DOHH2 (cell line): Measurements from ENCODE around the gene CRABP1.

Source experiments
- H3F3A ChIP-seq: fragments of 200-600 bp; sonication (generic), shearing (Covaris generic); 2 replicates; pipeline ENCODE4 v1.6.0; 2016; ENCODE audit warnings: antibody characterized with exemption, mild to moderate bottlenecking; ENCODE audit not compliant: control insufficient read depth, insufficient read depth
- H3K27ac ChIP-seq: fragments of 200-600 bp; sonication (generic); 2 replicates; pipeline ENCODE4 v1.5.1; 2014; ENCODE audit warnings: low read depth, mild to moderate bottlenecking, low read length, moderate library complexity
- H3K27me3 ChIP-seq: fragments of 200-600 bp; sonication (generic); 2 replicates; pipeline ENCODE4 v1.6.1; 2014; ENCODE audit warnings: mild to moderate bottlenecking, low read length, mixed read lengths; ENCODE audit not compliant: control insufficient read depth
- H3K36me3 ChIP-seq: fragments of 200-600 bp; sonication (generic); 2 replicates; pipeline ENCODE4 v1.6.1; 2014; ENCODE audit warnings: mild to moderate bottlenecking, low read length, moderate library complexity, mixed read lengths; ENCODE audit not compliant: control insufficient read depth
- H3K4me1 ChIP-seq: fragments of 200-600 bp; sonication (generic); 2 replicates; pipeline ENCODE4 v1.6.1; 2014; ENCODE audit warnings: mild to moderate bottlenecking, low read length, mixed read lengths; ENCODE audit not compliant: control insufficient read depth
- H3K4me2 ChIP-seq: fragments of 200-600 bp; sonication (generic); 2 replicates; pipeline ENCODE4 v1.6.0; 2014; ENCODE audit warnings: mild to moderate bottlenecking, low read length, moderate library complexity
- H3K4me3 ChIP-seq: fragments of 200-600 bp; sonication (generic); 2 replicates; pipeline ENCODE4 v1.5.1; 2014; ENCODE audit warnings: mild to moderate bottlenecking, low read length, mixed read lengths
- H3K79me2 ChIP-seq: fragments of 200-600 bp; sonication (generic); 2 replicates; pipeline ENCODE4 v1.6.1; 2014; ENCODE audit warnings: mild to moderate bottlenecking, low read length, mixed read lengths; ENCODE audit not compliant: control insufficient read depth
- H3K9me2 ChIP-seq: fragments of 200-600 bp; sonication (generic); replicated peaks from 2 replicates; pipeline ENCODE4 v1.6.1; 2014; ENCODE audit warnings: mild to moderate bottlenecking, low read length, mixed read lengths; ENCODE audit not compliant: control insufficient read depth
- H3K9me3 ChIP-seq: fragments of 200-600 bp; sonication (generic); 2 replicates; pipeline ENCODE4 v1.6.1; 2014; ENCODE audit warnings: antibody characterized with exemption, low read length, mixed read lengths; ENCODE audit not compliant: control insufficient read depth, insufficient read depth
- H4K20me1 ChIP-seq: fragments of 200-600 bp; sonication (generic); 2 replicates; pipeline ENCODE4 v1.6.0; 2014; ENCODE audit warnings: low read depth, mild to moderate bottlenecking, antibody characterized with exemption, low read length, moderate library complexity; ENCODE audit not compliant: control insufficient read depth, insufficient read depth
- EZH2phosphoT487 ChIP-seq: fragments of 200-600 bp; sonication (generic); IDR thresholded peaks from 2 replicates; pipeline ENCODE4 v1.6.1; 2017; ENCODE audit warnings: borderline replicate concordance, mild to moderate bottlenecking, antibody characterized with exemption, low read length, moderate library complexity, mixed read lengths
- TF ChIP-seq, protein P1 (sequence below): fragments of 200-600 bp; sonication (generic); IDR thresholded peaks from one replicate; pipeline ENCODE4 v1.5.1; 2014; ENCODE audit warnings: antibody characterized with exemption, mild to moderate bottlenecking, low read depth, low read length; ENCODE audit not compliant: poor library complexity, severe bottlenecking

CRABP1 gene

DNA sequence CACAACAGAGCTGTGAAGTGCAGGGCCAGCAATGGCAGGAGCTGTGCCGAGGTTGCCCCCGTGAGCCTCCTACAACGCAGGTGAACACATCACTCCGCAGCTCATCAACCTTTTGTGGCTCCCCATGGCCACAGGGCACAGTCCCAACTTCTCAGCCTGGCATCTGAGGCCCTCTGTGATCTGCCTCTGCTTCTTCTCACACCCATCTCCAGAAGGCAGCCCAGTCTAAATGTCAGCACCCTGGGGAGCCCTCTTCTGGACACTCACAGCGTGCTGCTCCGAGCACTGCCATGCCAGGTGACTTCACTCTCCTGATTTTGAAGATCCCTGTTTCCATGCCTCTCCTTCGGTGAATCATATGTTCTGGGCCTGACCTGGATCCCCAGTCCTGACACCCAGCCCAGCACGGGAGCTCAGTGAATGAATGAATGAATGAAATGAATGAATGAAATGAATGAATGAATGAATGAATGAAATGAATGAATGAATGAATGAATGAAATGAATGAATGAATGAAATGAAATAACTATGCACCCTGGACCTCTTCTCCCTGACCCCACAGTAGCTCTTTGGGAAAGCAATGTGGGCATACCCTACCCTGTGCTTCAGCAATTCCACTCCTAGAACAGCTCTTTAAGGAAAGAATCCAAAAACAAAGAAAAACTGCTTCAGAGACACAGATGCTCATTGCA is 22.9 kb upstream of the CRABP1 start:
- H3K36me3 ChIP-seq = no peaks in the 10 kb centered on the region
- H3F3A ChIP-seq = no peaks in the 10 kb centered on the region
- H3K27me3 ChIP-seq = no peaks in the 10 kb centered on the region
- H3K9me3 ChIP-seq = no peaks in the 10 kb centered on the region
- H3K27ac ChIP-seq = no peak overlapping the region
- no peaks in the 10 kb centered on the region for H3K9me2 ChIP-seq
- H3K4me3 ChIP-seq = no peak overlapping the region
- TF ChIP-seq EZH2phosphoT487 = no peak
- no peaks in the 10 kb centered on the region for H3K79me2 ChIP-seq
- H3K4me1 ChIP-seq = no peaks in the 10 kb centered on the region
- H4K20me1 ChIP-seq = no peaks in the 10 kb centered on the region
- no peak overlapping the region for H3K4me2 ChIP-seq

DNA sequence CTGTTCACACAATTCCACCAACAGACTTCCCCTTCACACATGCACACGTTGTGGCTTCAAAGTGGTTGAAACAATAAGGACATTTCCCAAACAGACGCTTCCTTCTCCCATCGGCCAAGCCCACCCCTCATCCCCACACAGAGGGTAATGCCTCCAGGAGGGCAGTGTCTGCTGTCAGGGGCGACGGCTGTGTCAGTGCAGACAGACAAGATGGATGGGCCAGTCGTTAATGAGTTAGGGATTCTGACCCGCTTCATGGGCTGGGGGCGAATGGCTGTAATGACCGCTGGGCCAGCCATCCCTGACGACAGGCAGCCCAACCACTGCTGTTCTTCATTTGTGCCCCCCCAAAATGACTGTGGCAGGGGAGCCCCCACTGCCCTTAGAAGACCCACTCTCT is 20.6 kb upstream of the CRABP1 start:
- Histone ChIP-seq H3K27me3 (no peaks in the 10 kb centered on the region; the same call in 1 of the 2 replicates), H4K20me1 (no peaks in the 10 kb centered on the region), H3K27ac (no peak overlapping the region), H3K79me2 (no peaks in the 10 kb centered on the region), H3K4me3 (no peak overlapping the region), H3K4me2 (no peak overlapping the region), H3K36me3 (no peaks in the 10 kb centered on the region), H3K4me1 (no peaks in the 10 kb centered on the region), H3K9me2 (no peaks in the 10 kb centered on the region), H3F3A (no peaks in the 10 kb centered on the region), H3K9me3 (no peaks in the 10 kb centered on the region)
- TF ChIP-seq, protein P1, sequence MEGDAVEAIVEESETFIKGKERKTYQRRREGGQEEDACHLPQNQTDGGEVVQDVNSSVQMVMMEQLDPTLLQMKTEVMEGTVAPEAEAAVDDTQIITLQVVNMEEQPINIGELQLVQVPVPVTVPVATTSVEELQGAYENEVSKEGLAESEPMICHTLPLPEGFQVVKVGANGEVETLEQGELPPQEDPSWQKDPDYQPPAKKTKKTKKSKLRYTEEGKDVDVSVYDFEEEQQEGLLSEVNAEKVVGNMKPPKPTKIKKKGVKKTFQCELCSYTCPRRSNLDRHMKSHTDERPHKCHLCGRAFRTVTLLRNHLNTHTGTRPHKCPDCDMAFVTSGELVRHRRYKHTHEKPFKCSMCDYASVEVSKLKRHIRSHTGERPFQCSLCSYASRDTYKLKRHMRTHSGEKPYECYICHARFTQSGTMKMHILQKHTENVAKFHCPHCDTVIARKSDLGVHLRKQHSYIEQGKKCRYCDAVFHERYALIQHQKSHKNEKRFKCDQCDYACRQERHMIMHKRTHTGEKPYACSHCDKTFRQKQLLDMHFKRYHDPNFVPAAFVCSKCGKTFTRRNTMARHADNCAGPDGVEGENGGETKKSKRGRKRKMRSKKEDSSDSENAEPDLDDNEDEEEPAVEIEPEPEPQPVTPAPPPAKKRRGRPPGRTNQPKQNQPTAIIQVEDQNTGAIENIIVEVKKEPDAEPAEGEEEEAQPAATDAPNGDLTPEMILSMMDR = no peak
- no peak for TF ChIP-seq EZH2phosphoT487

DNA sequence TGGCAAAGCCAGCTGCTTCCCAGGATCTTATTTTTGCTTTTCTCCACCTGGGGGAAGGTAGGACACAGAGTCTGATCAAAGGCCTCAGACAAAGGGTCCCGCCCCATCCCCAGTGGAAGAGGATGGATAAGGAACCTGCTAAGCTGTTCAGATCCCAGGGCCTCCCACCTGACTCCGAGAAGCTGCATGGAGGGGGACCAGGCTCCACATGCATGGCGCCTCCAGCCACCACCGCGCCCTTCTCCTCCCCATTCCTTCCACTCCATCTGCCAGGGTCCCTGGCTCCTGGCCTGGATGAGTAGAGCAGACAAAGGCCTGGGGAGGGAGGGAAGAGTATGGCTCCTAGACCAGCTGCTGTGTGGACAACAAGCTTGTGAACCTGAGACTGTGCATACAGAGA is 20.0 kb upstream of the CRABP1 start:
- H4K20me1 ChIP-seq = no peaks in the 10 kb centered on the region
- H3K4me3 ChIP-seq = no peak overlapping the region
- no peaks in the 10 kb centered on the region for H3K9me3 ChIP-seq
- no peaks in the 10 kb centered on the region for H3K9me2 ChIP-seq
- peaks cover 2% of the 10 kb centered on the region; the same call in 1 of the 2 replicates for H3K27me3 ChIP-seq
- no peaks in the 10 kb centered on the region for H3K79me2 ChIP-seq
- no peaks in the 10 kb centered on the region for H3F3A ChIP-seq
- TF ChIP-seq EZH2phosphoT487 = no peak
- TF ChIP-seq, protein P1 = no peak
- no peaks in the 10 kb centered on the region for H3K4me1 ChIP-seq
- no peaks in the 10 kb centered on the region for H3K36me3 ChIP-seq
- H3K27ac ChIP-seq = no peak overlapping the region
- H3K4me2 ChIP-seq = no peak overlapping the region

DNA sequence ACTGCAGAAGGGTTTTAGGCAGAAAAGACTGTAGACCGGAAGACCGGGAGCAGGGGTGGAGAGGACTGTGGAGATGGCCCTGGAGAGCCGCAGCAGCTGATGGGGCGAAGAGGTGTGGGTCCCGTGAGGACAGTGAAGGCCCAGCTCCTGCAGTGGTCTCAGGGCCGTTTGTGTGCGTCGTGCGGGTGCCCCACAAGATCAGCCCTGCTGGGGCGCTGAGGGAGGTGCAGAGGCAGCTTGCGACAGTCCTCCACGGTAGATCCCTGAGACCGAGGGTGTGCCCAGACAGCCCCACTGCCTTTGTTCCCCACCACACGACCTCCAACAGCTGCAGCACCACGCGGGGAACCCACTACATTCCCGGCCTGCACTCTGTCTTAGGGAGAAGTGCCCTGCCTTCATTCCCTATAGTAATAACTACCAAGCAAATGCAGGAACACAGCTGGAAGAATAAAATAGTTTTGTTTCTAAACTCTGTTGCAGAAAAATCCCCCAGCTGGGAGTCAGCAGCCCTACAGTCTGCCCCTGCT is 19.0 kb upstream of the CRABP1 start:
- H3K9me3 ChIP-seq = no peaks in the 10 kb centered on the region
- no peak overlapping the region for H3K4me3 ChIP-seq
- TF ChIP-seq, protein P1 = no peak
- TF ChIP-seq EZH2phosphoT487 = no peak
- H3K27me3 ChIP-seq = peaks cover 2% of the 10 kb centered on the region; the same call in 1 of the 2 replicates
- no peaks in the 10 kb centered on the region for H4K20me1 ChIP-seq
- no peaks in the 10 kb centered on the region for H3K36me3 ChIP-seq
- no peak overlapping the region for H3K4me2 ChIP-seq
- no peaks in the 10 kb centered on the region for H3K4me1 ChIP-seq
- H3K9me2 ChIP-seq = no peaks in the 10 kb centered on the region
- H3K27ac ChIP-seq = no peak overlapping the region
- no peaks in the 10 kb centered on the region for H3K79me2 ChIP-seq
- no peaks in the 10 kb centered on the region for H3F3A ChIP-seq
